A549 (cell line): ENCODE measurements around the gene SERPINE1. TPM values are rescaled to one million over a fixed set of nuclear protein-coding genes. Genes with fewer than 3 reads are reported as not detected.

Experiments
- BHLHE40 ChIP-seq: IDR thresholded peaks from 2 replicates; pipeline ENCODE4 v1.6.1; 2012; ENCODE audit warnings: low read depth, low read length, inconsistent platforms
- CBX2 ChIP-seq: fragments of 200-600 bp; sonication (generic); IDR thresholded peaks from 2 replicates; pipeline ENCODE4 v1.6.1; 2016; ENCODE audit warnings: low read depth, mild to moderate bottlenecking, borderline replicate concordance
- CBX8 ChIP-seq: fragments of 200-600 bp; sonication (generic); IDR thresholded peaks from 2 replicates; pipeline ENCODE4 v1.6.1; 2016
- CEBPB ChIP-seq, 2 experiments: fragments of >200 bp in 1 of 2; sonication (Bioruptor Twin) in 1 of 2; formaldehyde crosslinking in 1 of 2; IDR thresholded peaks; 2 replicates each; pipeline ENCODE4 v1.6.1; 2012 to 2016
- CHD2 ChIP-seq: fragments of 150-350 bp; IDR thresholded peaks from 2 replicates; pipeline ENCODE4 v1.6.1; 2014; ENCODE audit warnings: low read length; ENCODE audit not compliant: partially characterized antibody
- CHD4 ChIP-seq: fragments of 200-600 bp; sonication (generic); IDR thresholded peaks from 2 replicates; pipeline ENCODE4 v1.6.1; 2016; ENCODE audit warnings: antibody characterized with exemption, mild to moderate bottlenecking, borderline replicate concordance
- EHF ChIP-seq: fragments of 250-450 bp; sonication (Bioruptor Pico); IDR thresholded peaks from 2 replicates; pipeline ENCODE4 v1.5.0; 2020; ENCODE audit warnings: mild to moderate bottlenecking
- EHMT2 ChIP-seq: fragments of 200-600 bp; sonication (generic); IDR thresholded peaks from 2 replicates; pipeline ENCODE4 v1.6.1; 2016; ENCODE audit warnings: antibody characterized with exemption, low read depth, mild to moderate bottlenecking, moderate library complexity
- EP300 ChIP-seq, 2 experiments: fragments of >200 bp; sonication (Bioruptor Twin); formaldehyde crosslinking; IDR thresholded peaks; 2 replicates in 1 of 2; 3 replicates in 1 of 2; pipeline ENCODE4 v1.6.1; 2016 to 2017
- ESRRA ChIP-seq: fragments of 150-350 bp; IDR thresholded peaks from 2 replicates; pipeline ENCODE4 v1.6.1; 2014; ENCODE audit warnings: mild to moderate bottlenecking, low read length, borderline replicate concordance
- FOSL2 ChIP-seq, 2 experiments: fragments of 450-650 bp in 1 of 2; fragments of >200 bp in 1 of 2; sonication (Bioruptor Twin) in 1 of 2; formaldehyde crosslinking; IDR thresholded peaks; 2 replicates each; pipeline versions ENCODE4 v1.5.0 to v1.6.1; 2016 to 2020; ENCODE audit warnings: mild to moderate bottlenecking in 1 of 2, moderate library complexity in 1 of 2
- FOXS1 ChIP-seq: fragments of 250-450 bp; sonication (Bioruptor Pico); IDR thresholded peaks from 2 replicates; pipeline ENCODE4 v1.5.0; 2020; ENCODE audit warnings: mild to moderate bottlenecking, moderate library complexity
- GATA3 ChIP-seq: IDR thresholded peaks from 2 replicates; pipeline ENCODE4 v1.6.1; 2012; ENCODE audit warnings: borderline replicate concordance
- HDAC2 ChIP-seq: fragments of 200-600 bp; sonication (generic); IDR thresholded peaks from 2 replicates; pipeline ENCODE4 v1.6.1; 2016
- HOXB13 ChIP-seq: fragments of 250-450 bp; sonication (Bioruptor Pico); IDR thresholded peaks from 2 replicates; pipeline ENCODE4 v1.5.0; 2020; ENCODE audit warnings: low read depth, mild to moderate bottlenecking, moderate library complexity
- HOXB5 ChIP-seq: fragments of 250-450 bp; sonication (Bioruptor Pico); IDR thresholded peaks from 2 replicates; pipeline ENCODE4 v1.5.0; 2020; ENCODE audit warnings: mild to moderate bottlenecking, moderate library complexity
- JUN ChIP-seq, 2 experiments: fragments of >200 bp; sonication (Bioruptor Twin); formaldehyde crosslinking; IDR thresholded peaks; 2 replicates in 1 of 2; 3 replicates in 1 of 2; pipeline ENCODE4 v1.6.1; 2016 to 2017
- JUNB ChIP-seq: fragments of >200 bp; sonication (Bioruptor Twin); formaldehyde crosslinking; IDR thresholded peaks from 2 replicates; pipeline ENCODE4 v1.6.1; 2016
- KDM5A ChIP-seq: fragments of 200-600 bp; sonication (generic); IDR thresholded peaks from 2 replicates; pipeline ENCODE4 v1.6.1; 2016; ENCODE audit warnings: antibody characterized with exemption, mild to moderate bottlenecking
- MAFK ChIP-seq: fragments of 450-650 bp; IDR thresholded peaks from 2 replicates; pipeline ENCODE4 v1.6.1; 2014; ENCODE audit not compliant: partially characterized antibody
- MYC ChIP-seq: IDR thresholded peaks from 2 replicates; pipeline ENCODE4 v1.6.1; 2012; ENCODE audit warnings: mild to moderate bottlenecking, inconsistent platforms, low read length, improper control_type of control experiment, borderline replicate concordance
- NFE2L2 ChIP-seq: fragments of 150-350 bp; conservative IDR thresholded peaks from 2 replicates; pipeline ENCODE4 v1.6.1; 2014; ENCODE audit warnings: low read length
- NR3C1 ChIP-seq: fragments of >200 bp; sonication (Bioruptor Twin); formaldehyde crosslinking; IDR thresholded peaks from 3 replicates; pipeline ENCODE4 v1.6.1; 2017
- PHF8 ChIP-seq: fragments of 200-600 bp; sonication (generic); IDR thresholded peaks from 2 replicates; pipeline ENCODE4 v1.6.1; 2016; ENCODE audit warnings: low read depth, mild to moderate bottlenecking, antibody characterized with exemption, moderate library complexity, borderline replicate concordance
- POLR2AphosphoS2 ChIP-seq: conservative IDR thresholded peaks from 2 replicates; pipeline ENCODE4 v1.6.1; 2012; ENCODE audit warnings: low read length, improper control_type of control experiment, inconsistent platforms
- RAD21 ChIP-seq, 2 experiments: fragments of >200 bp in 1 of 2; sonication (Bioruptor Twin) in 1 of 2; formaldehyde crosslinking in 1 of 2; IDR thresholded peaks in 1 of 2; conservative IDR thresholded peaks in 1 of 2; 2 replicates in 1 of 2; 3 replicates in 1 of 2; pipeline ENCODE4 v1.6.1; 2012 to 2018; ENCODE audit warnings: inconsistent platforms in 1 of 2
- RARB ChIP-seq: fragments of 250-450 bp; sonication (Bioruptor Pico); IDR thresholded peaks from 2 replicates; pipeline ENCODE4 v1.8.0; 2021; ENCODE audit warnings: mild to moderate bottlenecking, moderate library complexity
- RCOR1 ChIP-seq: fragments of 150-350 bp; IDR thresholded peaks from 2 replicates; pipeline ENCODE4 v1.6.1; 2014; ENCODE audit warnings: antibody characterized with exemption, low read length, low read depth
- RFX5 ChIP-seq: fragments of 450-650 bp; IDR thresholded peaks from 2 replicates; pipeline ENCODE4 v1.7.1; 2014; ENCODE audit warnings: antibody characterized with exemption, mild to moderate bottlenecking, moderate library complexity
- SREBF2 ChIP-seq: fragments of 450-650 bp; IDR thresholded peaks from 2 replicates; pipeline ENCODE4 v1.6.1; 2014; ENCODE audit warnings: mild to moderate bottlenecking, moderate library complexity
- TFCP2L1 ChIP-seq: fragments of 250-450 bp; sonication (Bioruptor Pico); IDR thresholded peaks from 2 replicates; pipeline ENCODE4 v1.5.0; 2021; ENCODE audit warnings: mild to moderate bottlenecking
- ZC3H11A ChIP-seq: fragments of 450-650 bp; IDR thresholded peaks from 2 replicates; pipeline ENCODE4 v1.6.1; 2014; ENCODE audit warnings: antibody characterized with exemption, mild to moderate bottlenecking
- ZFP36 ChIP-seq: fragments of 450-650 bp; IDR thresholded peaks from 2 replicates; pipeline ENCODE4 v1.6.1; 2014; ENCODE audit warnings: borderline replicate concordance; ENCODE audit not compliant: partially characterized antibody
- ZNF302 ChIP-seq: fragments of 250-450 bp; sonication (Bioruptor Pico); IDR thresholded peaks from 2 replicates; pipeline ENCODE4 v1.9.0; 2021; ENCODE audit warnings: inconsistent platforms, mild to moderate bottlenecking, moderate library complexity
- polyA plus RNA-seq, 4 experiments: library from polyadenylated mRNA; depleted of rRNA in 3 of 4; stranded (reverse); fragments of >200 nt; fragmentation: RNase III in 1 of 4; extraction: RNeasy Plus Mini Kit Qiagen cat#74134 plus additional on column Dnase treatment in 1 of 4; gene quantifications; 2 replicates in 3 of 4; 3 replicates in 1 of 4; pipeline ENCODE4 v1.2.3, GENCODE V29; 2011 to 2017
- TF ChIP-seq, protein P1 (sequence below): IDR thresholded peaks from 2 replicates; pipeline ENCODE4 v1.6.1; 2012
- TF ChIP-seq, protein P2 (sequence below): IDR thresholded peaks from 2 replicates; pipeline ENCODE4 v1.6.1; 2012
- TF ChIP-seq, protein P3 (sequence below): fragments of 450-650 bp; IDR thresholded peaks from 2 replicates; pipeline ENCODE4 v1.6.1; 2014; ENCODE audit warnings: antibody characterized with exemption
- TF ChIP-seq, protein P4 (sequence below): IDR thresholded peaks from 2 replicates; pipeline ENCODE4 v1.6.1; 2012; ENCODE audit warnings: low read depth, borderline replicate concordance
- TF ChIP-seq, protein P5 (sequence below): fragments of 150-350 bp; IDR thresholded peaks from 2 replicates; pipeline ENCODE4 v1.6.1; 2014; ENCODE audit warnings: low read depth, mild to moderate bottlenecking, low read length
- TF ChIP-seq, protein P6 (sequence below): fragments of 250-450 bp; sonication (Bioruptor Pico); IDR thresholded peaks from 2 replicates; pipeline ENCODE4 v1.5.0; 2020; ENCODE audit warnings: low read depth, mild to moderate bottlenecking, moderate library complexity

SERPINE1 gene
- polyA plus RNA-seq, 2 of the 4 experiments (the other 2 are of a cell fraction) = 286 to 355 TPM

DNA sequence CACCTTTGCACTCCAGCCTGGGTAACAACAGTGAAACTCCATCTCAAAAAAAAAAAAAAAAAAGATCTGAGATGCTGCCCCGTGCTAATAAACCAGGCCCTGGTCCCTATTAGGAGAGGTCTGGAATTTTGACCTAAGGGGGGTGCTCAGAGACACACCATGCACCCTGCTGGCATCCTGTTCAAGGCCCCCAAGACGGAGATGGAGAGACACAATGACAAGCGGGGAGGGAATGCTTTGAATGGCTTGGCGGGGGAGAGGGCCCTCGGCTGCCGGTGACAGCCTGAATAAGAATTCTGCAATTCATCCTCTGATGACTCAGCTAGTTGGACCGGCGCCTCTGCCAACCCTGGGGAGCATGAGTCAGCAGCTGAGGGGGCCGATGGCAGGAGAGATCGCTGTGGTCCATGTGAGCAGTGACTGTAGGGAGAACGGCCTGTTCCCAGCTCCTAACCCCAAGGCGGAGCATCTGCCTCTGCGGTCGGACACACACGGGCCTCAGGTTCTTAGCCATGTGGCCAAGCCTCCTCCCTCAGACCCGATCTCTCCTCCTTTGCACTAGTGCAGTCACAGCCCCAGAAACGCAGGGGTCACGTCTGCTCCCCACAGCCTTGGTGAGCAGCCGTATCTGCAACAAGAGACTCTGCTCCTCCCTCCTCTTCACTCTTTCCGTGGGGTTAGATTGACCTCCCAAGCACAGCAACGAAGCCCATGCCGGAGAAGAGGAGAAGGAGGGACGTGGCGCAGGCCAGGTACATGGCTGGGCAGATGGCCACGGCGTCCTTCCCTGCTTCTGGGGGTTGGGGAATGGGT, 26.7 kb upstream of the SERPINE1 start (continued):
- 0 out of 2 replicates have a peak, but pooled peaks have one; percentile 64 for TF ChIP-seq TFCP2L1 (CRISPR knock-in tag)
- no peak for TF ChIP-seq SREBF2
- no peak for TF ChIP-seq CHD2
- peak; percentile 99 for TF ChIP-seq NFE2L2
- no peak for TF ChIP-seq BHLHE40
- no peak for TF ChIP-seq KDM5A
- TF ChIP-seq RFX5 = no peak
- peak; percentile 87 for TF ChIP-seq ZNF302 (CRISPR knock-in tag)
- TF ChIP-seq FOXS1 (CRISPR knock-in tag) = no peak
- peak; percentile 38 to 49 for TF ChIP-seq RAD21 (conservative IDR thresholded peaks at IDR 0.05 in 1 of 2, IDR thresholded peaks at IDR 0.05 in 1 of 2)
- peak; percentile 96 for TF ChIP-seq JUNB
- peak; percentile 95 for TF ChIP-seq ZFP36
- TF ChIP-seq, protein P1, sequence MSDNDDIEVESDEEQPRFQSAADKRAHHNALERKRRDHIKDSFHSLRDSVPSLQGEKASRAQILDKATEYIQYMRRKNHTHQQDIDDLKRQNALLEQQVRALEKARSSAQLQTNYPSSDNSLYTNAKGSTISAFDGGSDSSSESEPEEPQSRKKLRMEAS = peak; percentile 97
- no peak for TF ChIP-seq PHF8
- peak; percentile 94 for TF ChIP-seq MYC
- TF ChIP-seq RARB (CRISPR knock-in tag) = 0 out of 2 replicates have a peak, but pooled peaks have one; percentile 61
- TF ChIP-seq POLR2AphosphoS2 = no peak
- peak; percentile 84 for TF ChIP-seq HOXB13 (CRISPR knock-in tag)
- TF ChIP-seq, protein P2, sequence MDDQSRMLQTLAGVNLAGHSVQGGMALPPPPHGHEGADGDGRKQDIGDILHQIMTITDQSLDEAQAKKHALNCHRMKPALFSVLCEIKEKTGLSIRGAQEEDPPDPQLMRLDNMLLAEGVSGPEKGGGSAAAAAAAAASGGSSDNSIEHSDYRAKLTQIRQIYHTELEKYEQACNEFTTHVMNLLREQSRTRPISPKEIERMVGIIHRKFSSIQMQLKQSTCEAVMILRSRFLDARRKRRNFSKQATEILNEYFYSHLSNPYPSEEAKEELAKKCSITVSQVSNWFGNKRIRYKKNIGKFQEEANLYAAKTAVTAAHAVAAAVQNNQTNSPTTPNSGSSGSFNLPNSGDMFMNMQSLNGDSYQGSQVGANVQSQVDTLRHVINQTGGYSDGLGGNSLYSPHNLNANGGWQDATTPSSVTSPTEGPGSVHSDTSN = peak; percentile 83
- no peak for TF ChIP-seq EHMT2
- no peak for TF ChIP-seq ESRRA
- TF ChIP-seq CBX2 = no peak
- TF ChIP-seq, protein P3, sequence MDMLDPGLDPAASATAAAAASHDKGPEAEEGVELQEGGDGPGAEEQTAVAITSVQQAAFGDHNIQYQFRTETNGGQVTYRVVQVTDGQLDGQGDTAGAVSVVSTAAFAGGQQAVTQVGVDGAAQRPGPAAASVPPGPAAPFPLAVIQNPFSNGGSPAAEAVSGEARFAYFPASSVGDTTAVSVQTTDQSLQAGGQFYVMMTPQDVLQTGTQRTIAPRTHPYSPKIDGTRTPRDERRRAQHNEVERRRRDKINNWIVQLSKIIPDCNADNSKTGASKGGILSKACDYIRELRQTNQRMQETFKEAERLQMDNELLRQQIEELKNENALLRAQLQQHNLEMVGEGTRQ = peak; percentile 45; the same call in 1 of the 2 replicates
- TF ChIP-seq RCOR1 = no peak
- peak; percentile 98 for TF ChIP-seq FOSL2 (IDR thresholded peaks at IDR 0.05)
- peak; percentile 100 for TF ChIP-seq FOSL2 (CRISPR knock-in tag; IDR thresholded peaks at IDR 0.05)
- TF ChIP-seq EP300 (IDR thresholded peaks at IDR 0.05) = peak; percentile 90 to 94
- TF ChIP-seq, protein P4, sequence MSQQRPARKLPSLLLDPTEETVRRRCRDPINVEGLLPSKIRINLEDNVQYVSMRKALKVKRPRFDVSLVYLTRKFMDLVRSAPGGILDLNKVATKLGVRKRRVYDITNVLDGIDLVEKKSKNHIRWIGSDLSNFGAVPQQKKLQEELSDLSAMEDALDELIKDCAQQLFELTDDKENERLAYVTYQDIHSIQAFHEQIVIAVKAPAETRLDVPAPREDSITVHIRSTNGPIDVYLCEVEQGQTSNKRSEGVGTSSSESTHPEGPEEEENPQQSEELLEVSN = peak; percentile 59
- TF ChIP-seq, protein P5, sequence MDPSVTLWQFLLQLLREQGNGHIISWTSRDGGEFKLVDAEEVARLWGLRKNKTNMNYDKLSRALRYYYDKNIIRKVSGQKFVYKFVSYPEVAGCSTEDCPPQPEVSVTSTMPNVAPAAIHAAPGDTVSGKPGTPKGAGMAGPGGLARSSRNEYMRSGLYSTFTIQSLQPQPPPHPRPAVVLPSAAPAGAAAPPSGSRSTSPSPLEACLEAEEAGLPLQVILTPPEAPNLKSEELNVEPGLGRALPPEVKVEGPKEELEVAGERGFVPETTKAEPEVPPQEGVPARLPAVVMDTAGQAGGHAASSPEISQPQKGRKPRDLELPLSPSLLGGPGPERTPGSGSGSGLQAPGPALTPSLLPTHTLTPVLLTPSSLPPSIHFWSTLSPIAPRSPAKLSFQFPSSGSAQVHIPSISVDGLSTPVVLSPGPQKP = no peak
- TF ChIP-seq HOXB5 = peak; percentile 70
- no peak for TF ChIP-seq CHD4
- TF ChIP-seq, protein P6, sequence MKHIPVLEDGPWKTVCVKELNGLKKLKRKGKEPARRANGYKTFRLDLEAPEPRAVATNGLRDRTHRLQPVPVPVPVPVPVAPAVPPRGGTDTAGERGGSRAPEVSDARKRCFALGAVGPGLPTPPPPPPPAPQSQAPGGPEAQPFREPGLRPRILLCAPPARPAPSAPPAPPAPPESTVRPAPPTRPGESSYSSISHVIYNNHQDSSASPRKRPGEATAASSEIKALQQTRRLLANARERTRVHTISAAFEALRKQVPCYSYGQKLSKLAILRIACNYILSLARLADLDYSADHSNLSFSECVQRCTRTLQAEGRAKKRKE (CRISPR knock-in tag) = peak; percentile 93
- no peak for TF ChIP-seq CBX8
- peak in 1 of 2 experiments; percentile 82; a peak in 2 of 4 replicates for TF ChIP-seq CEBPB (IDR thresholded peaks at IDR 0.05)
- peak; percentile 96 for TF ChIP-seq GATA3
- TF ChIP-seq ZC3H11A = no peak
- peak; percentile 82; the same call in 1 of the 2 replicates for TF ChIP-seq EHF (CRISPR knock-in tag)
- TF ChIP-seq MAFK = peak; percentile 100
- TF ChIP-seq NR3C1 = no peak
- no peak for TF ChIP-seq HDAC2
- TF ChIP-seq JUN (IDR thresholded peaks at IDR 0.05) = peak; percentile 42 to 97; a peak in 4 of 5 replicates
